ENCODE results near the gene ONECUT1. TPM values are rescaled to one million over a fixed set of nuclear protein-coding genes. Genes with fewer than 3 reads are reported as not detected.

ONECUT1 gene
- total RNA-seq, 1 donor from 2014 or later: not detected

GRCh38 chr15:52797625-52798501 is 7.7 kb upstream of the ONECUT1 start:
- no peak for DNase-seq (ENCODE audit: extremely low read depth, low read depth, low spot score)

GRCh38 chr15:52796753-52797520 is 6.8 kb upstream of the ONECUT1 start:
- no peak for DNase-seq (ENCODE audit: extremely low read depth, low read depth, low spot score)

- no peak for DNase-seq (ENCODE audit: extremely low read depth, low read depth, low spot score)
Measured at GRCh38 chr15:52796228-52796521, 6.0 kb upstream of the ONECUT1 start.

- DNase-seq (ENCODE audit: extremely low read depth, low read depth, low spot score): no peak
Measured at GRCh38 chr15:52795464-52796227, 5.5 kb upstream of the ONECUT1 start.

GRCh38 chr15:52794665-52795463 is 4.7 kb upstream of the ONECUT1 start:
- no peak for DNase-seq (ENCODE audit: extremely low read depth, low read depth, low spot score)

GRCh38 chr15:52791776-52792175 is 1.6 kb upstream of the ONECUT1 start:
- no peak for DNase-seq (ENCODE audit: extremely low read depth, low read depth, low spot score)

GRCh38 chr15:52790941-52791751 is 1.0 kb upstream of the ONECUT1 start:
- no peak for DNase-seq (ENCODE audit: extremely low read depth, low read depth, low spot score)

- no peak for DNase-seq (ENCODE audit: extremely low read depth, low read depth, low spot score)
Measured at GRCh38 chr15:52789601-52790168, 451 bp downstream of the ONECUT1 start.

GRCh38 chr15:52789008-52789600 is 1.0 kb downstream of the ONECUT1 start:
- no peak for DNase-seq (ENCODE audit: extremely low read depth, low read depth, low spot score)

- DNase-seq (ENCODE audit: extremely low read depth, low read depth, low spot score): no peak
Measured at GRCh38 chr15:52788099-52788986, 1.8 kb downstream of the ONECUT1 start.

- no peak for DNase-seq (ENCODE audit: extremely low read depth, low read depth, low spot score)
Measured at GRCh38 chr15:52787549-52788098, 2.5 kb downstream of the ONECUT1 start.

GRCh38 chr15:52787123-52787503 is 3.0 kb downstream of the ONECUT1 start:
- DNase-seq (ENCODE audit: extremely low read depth, low read depth, low spot score): no peak

- DNase-seq (ENCODE audit: extremely low read depth, low read depth, low spot score): no peak
Measured at GRCh38 chr15:52786436-52787122, 3.6 kb downstream of the ONECUT1 start.

GRCh38 chr15:52785672-52786406 is 4.3 kb downstream of the ONECUT1 start:
- DNase-seq (ENCODE audit: extremely low read depth, low read depth, low spot score): no peak

- no peak for DNase-seq (ENCODE audit: extremely low read depth, low read depth, low spot score)
Measured at GRCh38 chr15:52784799-52785671, 5.1 kb downstream of the ONECUT1 start.
